Daoy (cell line): ENCODE data around the gene REL. TPM values are rescaled to one million over a fixed set of nuclear protein-coding genes. Genes with fewer than 3 reads are reported as not detected.

Experiments used
- DNase-seq: peaks from one replicate; pipeline ENCODE4 v3.0.0-alpha.2; 2015; ENCODE audit warnings: low read depth
- total RNA-seq: library from RNA; depleted of rRNA; stranded (reverse); fragments of >200 nt; shearing (Covaris generic); gene quantifications from 2 replicates; pipeline ENCODE4 v1.2.3, GENCODE V29; 2014; rRNA removed

The REL gene
- total RNA-seq, 1 experiment from 2014 or later: 2.7 TPM

DNA sequence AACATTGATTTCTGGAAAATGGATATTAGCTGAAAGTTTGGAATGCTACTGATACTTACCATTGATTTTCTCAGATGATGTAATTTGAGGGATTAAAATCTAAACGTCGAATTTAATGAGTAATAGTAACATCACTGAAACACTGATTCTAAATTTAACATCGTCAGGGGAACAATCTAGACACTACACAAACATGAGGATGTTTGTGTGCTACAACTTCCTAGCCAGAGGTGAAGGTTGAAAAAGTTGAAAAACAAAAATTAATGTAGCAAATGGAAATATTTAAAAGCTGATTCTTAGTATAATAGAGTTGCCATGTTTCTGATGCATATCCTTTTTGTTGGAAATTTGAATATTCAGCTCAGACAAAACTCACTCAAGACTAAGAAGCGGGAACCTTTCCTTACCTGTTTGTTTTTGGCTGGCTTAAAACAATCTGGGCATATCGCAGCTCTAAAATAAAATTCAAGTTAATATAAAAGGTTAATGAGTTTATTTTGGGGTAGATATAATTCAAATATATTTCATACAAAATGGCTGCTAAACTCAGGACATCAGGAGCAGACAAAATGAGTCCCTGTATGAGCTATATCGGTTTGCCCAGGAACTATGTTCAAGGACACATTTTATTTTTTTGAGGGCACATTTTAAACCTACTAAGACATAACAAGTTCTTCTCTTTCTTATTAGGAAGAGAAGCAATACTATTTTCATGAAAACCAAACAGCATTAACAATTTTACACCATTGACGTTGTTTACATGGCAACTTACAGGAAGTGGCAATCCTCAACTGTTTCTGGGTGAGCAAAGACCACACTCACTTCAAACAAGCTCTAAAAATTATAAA lies 83.5 kb downstream of the REL start:
- DNase-seq: no peak

DNA sequence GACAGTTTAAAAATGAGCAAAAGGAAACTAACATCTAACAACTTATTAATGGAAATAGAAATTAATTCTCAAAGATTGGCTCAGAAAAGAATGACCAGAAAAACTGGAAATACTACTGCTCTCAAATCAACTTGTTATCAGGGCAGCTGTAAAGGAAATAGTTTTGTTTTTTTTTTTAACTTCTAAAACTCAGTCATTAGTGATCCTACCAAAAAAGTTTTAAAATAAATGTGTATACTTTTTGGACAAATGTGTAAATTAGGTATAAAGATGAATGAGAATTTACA lies 84.1 kb downstream of the REL start:
- DNase-seq: no peak

DNA sequence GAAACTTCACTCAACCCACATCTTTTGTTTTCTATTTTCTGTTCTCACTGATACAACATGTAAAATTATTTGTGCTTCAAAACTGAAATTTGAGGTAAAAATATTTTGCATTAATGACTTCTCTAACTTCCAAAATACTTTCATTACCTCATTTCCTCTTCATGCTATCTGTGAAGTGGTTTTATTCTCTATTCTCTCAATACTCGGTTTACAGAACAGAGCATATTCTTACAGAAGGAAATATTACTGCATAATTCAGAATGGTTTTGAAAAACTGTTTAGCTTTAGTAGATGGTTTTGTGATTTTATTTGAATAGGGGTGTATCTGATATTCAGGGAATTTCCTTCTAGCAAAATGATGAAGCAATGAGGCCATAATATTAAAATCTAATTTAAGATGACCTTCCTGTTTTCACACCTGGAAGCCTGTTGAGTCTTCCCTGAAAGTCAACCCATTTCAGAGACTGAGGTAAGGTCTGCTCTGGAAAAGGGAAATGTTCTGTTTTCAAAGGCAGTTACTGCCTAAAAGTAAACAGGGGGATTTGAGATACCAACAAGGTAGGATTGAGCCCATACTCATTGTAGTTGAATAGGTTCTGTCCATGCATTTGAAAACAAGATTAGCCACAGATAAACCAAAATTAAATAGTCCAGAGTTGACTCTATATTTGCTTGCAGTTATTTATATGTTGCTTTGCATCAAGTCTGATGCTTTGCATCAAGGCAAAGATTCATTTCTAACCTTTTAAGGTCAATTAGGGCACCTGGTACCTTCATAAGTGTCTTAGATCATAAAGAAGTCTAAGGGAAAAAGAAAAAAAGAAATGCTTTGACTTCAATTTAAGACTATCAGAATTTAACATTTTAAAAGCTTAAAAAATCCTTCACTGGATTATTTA lies 85.4 kb downstream of the REL start:
- no peak for DNase-seq

DNA sequence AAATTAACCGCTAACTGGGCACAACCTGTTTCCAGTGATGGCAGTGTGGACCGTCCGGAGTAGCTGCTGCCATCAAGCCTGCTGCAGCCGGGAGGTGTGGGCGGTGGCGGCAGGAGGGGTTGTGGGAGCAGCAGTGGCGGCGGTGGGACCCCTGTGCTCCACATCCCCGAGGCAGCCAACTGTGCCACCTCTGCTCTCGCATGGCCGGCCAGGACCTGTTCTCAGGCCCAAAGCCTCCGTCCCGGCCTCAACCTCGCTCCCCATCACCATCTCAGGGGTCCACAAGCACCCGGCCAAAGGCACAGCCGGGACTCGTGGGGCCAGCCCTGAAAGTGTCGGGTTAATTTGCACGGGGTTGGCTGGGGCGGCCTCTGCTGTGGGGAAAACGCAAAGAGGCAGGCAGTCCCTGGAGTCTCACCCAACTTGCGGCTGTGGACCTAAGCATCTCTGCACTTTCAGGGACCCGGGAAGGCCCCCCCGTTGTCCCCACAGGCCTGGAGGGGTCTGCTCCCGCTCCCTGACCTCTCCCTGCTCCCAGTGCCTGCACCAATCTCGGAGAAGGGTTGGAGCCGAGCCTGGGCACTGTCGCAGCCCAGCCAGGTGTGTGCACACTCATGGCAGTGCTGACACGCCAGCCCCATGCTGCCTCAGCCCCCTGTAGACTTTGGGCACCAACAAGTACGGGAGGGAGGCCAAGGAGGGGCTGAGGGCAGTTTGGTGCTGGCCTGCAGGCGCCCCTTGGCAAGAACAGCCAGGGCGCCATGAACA lies 91.7 kb downstream of the REL start:
- DNase-seq: no peak

DNA sequence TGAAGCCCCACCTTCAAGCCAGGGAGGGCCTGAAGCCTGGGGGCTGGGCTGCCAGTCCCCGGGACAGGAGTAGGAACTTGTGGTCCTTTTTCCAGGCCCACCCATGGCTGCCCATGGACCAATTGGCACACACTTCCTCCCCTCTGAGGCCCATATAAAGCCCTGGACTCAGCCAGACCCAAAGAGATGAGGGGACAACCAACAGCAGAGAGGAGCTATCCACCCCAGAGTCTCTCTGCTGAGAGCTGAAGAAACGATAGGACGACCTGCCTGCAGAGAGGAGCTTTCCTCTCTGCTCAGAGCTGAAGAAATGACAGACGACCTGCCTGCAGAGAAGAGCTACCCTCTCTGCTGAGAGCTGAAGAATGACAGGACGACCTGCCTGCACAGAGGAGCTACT lies 92.3 kb downstream of the REL start:
- DNase-seq: no peak

DNA sequence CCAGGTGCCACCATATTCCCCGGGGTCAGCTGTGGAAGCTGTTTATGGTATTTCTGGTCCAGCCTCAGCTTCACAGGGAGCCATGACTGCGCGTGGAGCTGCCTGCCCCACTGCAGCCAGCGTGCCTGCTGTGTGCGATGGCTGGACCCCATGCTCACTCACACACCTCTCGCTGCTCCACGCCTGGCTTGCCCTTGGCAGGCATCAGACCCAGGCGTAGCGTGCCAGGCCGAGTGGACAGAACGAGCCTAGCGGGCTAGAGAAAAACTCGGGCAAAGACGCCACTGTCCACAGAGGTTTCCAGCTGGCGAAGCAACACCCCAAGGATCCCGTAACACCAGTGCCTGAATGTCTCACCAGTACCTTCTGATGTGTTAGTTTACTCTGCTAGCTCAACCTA lies 93.3 kb downstream of the REL start:
- DNase-seq: no peak

Other genes with a start within 250 kb of the REL start
- 13.4 and 13.8 TPM in 2 replicates for gene PAPOLG, start 125.3 kb upstream of the REL start, total RNA-seq
- gene PEX13, start 136.1 kb downstream of the REL start, total RNA-seq: 24.6 and 61.3 TPM in 2 replicates
- 5.9 and 8.5 TPM in 2 replicates for gene PUS10, start 136.7 kb downstream of the REL start, total RNA-seq
- gene SANBR, start 184.3 kb downstream of the REL start, total RNA-seq: 6.9 and 17.3 TPM in 2 replicates